Ishikawa (cell line): ENCODE measurements around the gene S100A16.

Experiments used
- CEBPB ChIP-seq: IDR thresholded peaks from 2 replicates; pipeline ENCODE4 v1.6.1; 2012
- EGR1 ChIP-seq: IDR thresholded peaks from 2 replicates; pipeline ENCODE4 v1.6.1; 2012
- EP300 ChIP-seq: IDR thresholded peaks from 2 replicates; pipeline ENCODE4 v1.6.1; 2012; ENCODE audit warnings: borderline replicate concordance
- FOXM1 ChIP-seq: IDR thresholded peaks from 2 replicates; pipeline ENCODE4 v1.6.1; 2012; ENCODE audit warnings: low read depth, borderline replicate concordance
- MAX ChIP-seq: IDR thresholded peaks from 2 replicates; pipeline ENCODE4 v1.6.1; 2012
- NFIC ChIP-seq: IDR thresholded peaks from 2 replicates; pipeline ENCODE4 v1.6.1; 2012
- RAD21 ChIP-seq: IDR thresholded peaks from 2 replicates; pipeline ENCODE4 v1.6.1; 2012; ENCODE audit warnings: low read depth
- REST ChIP-seq: IDR thresholded peaks from 2 replicates; pipeline ENCODE4 v1.6.1; 2012; ENCODE audit warnings: low read depth, mild to moderate bottlenecking
- TAF1 ChIP-seq: IDR thresholded peaks from 2 replicates; pipeline ENCODE4 v1.6.1; 2012; ENCODE audit warnings: low read depth, mild to moderate bottlenecking
- USF1 ChIP-seq: IDR thresholded peaks from 2 replicates; pipeline ENCODE4 v1.6.1; 2012
- YY1 ChIP-seq: IDR thresholded peaks from 2 replicates; pipeline ENCODE4 v1.6.1; 2012; ENCODE audit warnings: low read depth
- ZBTB7A ChIP-seq: IDR thresholded peaks from 2 replicates; pipeline ENCODE4 v1.6.1; 2012; ENCODE audit warnings: low read depth

- no peak for TF ChIP-seq MAX
- no peak for TF ChIP-seq REST
- no peak for TF ChIP-seq ZBTB7A
- no peak for TF ChIP-seq USF1
- no peak for TF ChIP-seq NFIC
- TF ChIP-seq FOXM1 = no peak
- TF ChIP-seq RAD21 = no peak
- no peak for TF ChIP-seq TAF1
- no peak for TF ChIP-seq EGR1
- no peak for TF ChIP-seq EP300
- TF ChIP-seq YY1 = no peak
- TF ChIP-seq CEBPB = no peak
These were observed 25.3 kb upstream of the S100A16 start for GRCh38 chr1:153638261-153638660.
